Panc1 (cell line): ENCODE data around the gene SUCO. TPM values are rescaled to one million over a fixed set of nuclear protein-coding genes. Genes with fewer than 3 reads are reported as not detected.

Source experiments
- ATAC-seq: fragments of 200-7000 bp; cut with Tn5 transposase; 2 replicates; pipeline ENCODE4 v1.9.1; 2020; ENCODE audit warnings: mild to moderate bottlenecking, moderate library complexity
- BruUV-seq: library from RNA; stranded (reverse); fragments of 400-500 nt; replicated peaks from 2 replicates; lab custom pipeline; 2021; lab: Mats Ljungman, UMichigan
- CTCF ChIA-PET: fragments of 300-600 bp; sonication (Branson Sonifier 250); formaldehyde crosslinking; loops from one replicate; lab custom pipeline; 2022; ENCODE audit warnings: antibody characterized with exemption; lab: Charles Lee
- POLR2A ChIA-PET: fragments of 300-600 bp; sonication (Branson Sonifier 250); formaldehyde crosslinking; loops from one replicate; lab custom pipeline; 2022; ENCODE audit warnings: antibody characterized with exemption; lab: Charles Lee
- DNase-seq: peaks from one replicate; pipeline ENCODE4 v3.0.0-alpha.2; 2010; ENCODE audit warnings: low read depth, low spot score
- H3K27ac ChIP-seq: 2 replicates; pipeline ENCODE4 v1.5.1; 2011; ENCODE audit warnings: mild to moderate bottlenecking, low read length, inconsistent platforms
- H3K27me3 ChIP-seq: fragments of 200-500 bp; sonication (Bioruptor generic); 2 replicates; pipeline ENCODE4 v1.6.0; 2014; ENCODE audit warnings: low read length, inconsistent platforms; ENCODE audit not compliant: control insufficient read depth, insufficient read depth
- H3K36me3 ChIP-seq: fragments of 200-500 bp; sonication (Bioruptor generic); 2 replicates; pipeline ENCODE4 v1.5.1; 2014; ENCODE audit warnings: inconsistent platforms, mild to moderate bottlenecking, low read length, moderate library complexity; ENCODE audit not compliant: control insufficient read depth, insufficient read depth
- H3K4me1 ChIP-seq: 2 replicates; pipeline ENCODE4 v1.5.1; 2011; ENCODE audit warnings: inconsistent platforms, mild to moderate bottlenecking, low read length, moderate library complexity; ENCODE audit not compliant: control insufficient read depth, insufficient read depth
- H3K4me3 ChIP-seq, 2 experiments: 2 replicates each; pipeline ENCODE4 v1.5.1; 2011 to 2012; ENCODE audit warnings: low read depth in 2 of 2, low read length in 2 of 2, mild to moderate bottlenecking in 2 of 2, inconsistent platforms in 1 of 2, moderate library complexity in 1 of 2
- H3K9me3 ChIP-seq: fragments of 200-500 bp; sonication (Bioruptor generic); 2 replicates; pipeline ENCODE4 v1.5.1; 2014; ENCODE audit warnings: low read depth, mild to moderate bottlenecking, inconsistent platforms, low read length, moderate library complexity; ENCODE audit not compliant: control insufficient read depth, insufficient read depth
- POLR2AphosphoS5 ChIP-seq: IDR thresholded peaks from 2 replicates; pipeline ENCODE4 v1.6.1; 2012; ENCODE audit warnings: mild to moderate bottlenecking, low read depth, low read length, moderate library complexity
- SIN3A ChIP-seq: IDR thresholded peaks from 2 replicates; pipeline ENCODE4 v1.6.1; 2012; ENCODE audit warnings: low read depth, mild to moderate bottlenecking, low read length, moderate library complexity, borderline replicate concordance; ENCODE audit not compliant: insufficient read depth
- TCF7L2 ChIP-seq: IDR thresholded peaks from 2 replicates; pipeline ENCODE4 v1.6.1; 2011; ENCODE audit warnings: mild to moderate bottlenecking, low read depth, low read length, inconsistent platforms
- in situ Hi-C: cut with HindIII; loops from 2 replicates; pipeline ENCODE4 v1.10.0; 2016; ENCODE audit warnings: low sequenced_read_pairs, low pct_unique_long_range_greater_than_20kb
- intact Hi-C: fragments of 100-400 bp; cut with micrococcal nuclease; formaldehyde crosslinking; loops from one replicate; pipeline ENCODE4 v1.10.0; 2022; ENCODE audit not compliant: unreplicated experiment
- total RNA-seq: library from RNA; stranded (reverse); gene quantifications from one replicate; pipeline ENCODE4 v1.2.1, GENCODE V29; 2021; ENCODE audit not compliant: unreplicated experiment
- TF ChIP-seq, protein P1 (sequence below), 2 experiments: IDR thresholded peaks; 2 replicates each; pipeline ENCODE4 v1.6.1; 2011 to 2012; ENCODE audit warnings: low read depth in 2 of 2, control low read depth in 1 of 2, low read length in 1 of 2, mild to moderate bottlenecking in 1 of 2, moderate library complexity in 1 of 2; ENCODE audit not compliant: insufficient read depth in 1 of 2
- TF ChIP-seq, protein P2 (sequence below): fragments of 450-650 bp; IDR thresholded peaks from 2 replicates; pipeline ENCODE4 v1.5.1; 2017; ENCODE audit warnings: mild to moderate bottlenecking

Gene SUCO
- total RNA-seq, 1 experiment from 2014 or later: 31.3 TPM

DNA sequence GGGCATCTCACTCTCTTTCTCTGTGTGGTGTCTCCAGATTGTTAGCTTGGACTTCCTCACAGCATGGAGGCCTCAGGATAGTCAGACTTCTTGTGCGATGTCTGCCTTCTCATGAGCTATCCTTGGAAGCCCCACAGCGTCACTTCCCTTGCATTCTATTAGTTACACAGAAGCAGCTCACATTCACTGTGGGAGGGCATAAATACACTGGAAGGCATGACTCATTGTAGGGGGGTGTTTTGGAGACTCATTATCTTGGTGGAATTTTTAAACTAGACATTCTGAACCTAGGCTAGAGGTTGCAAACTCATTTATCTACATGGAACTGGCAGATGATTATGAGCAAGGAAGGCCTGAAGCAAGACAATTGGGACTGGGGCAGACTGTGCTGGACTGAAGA lies 104.6 kb downstream of the SUCO start:
- Histone ChIP-seq H3K4me1 (no peaks in the 10 kb centered on the region), H3K27me3 (no peaks in the 10 kb centered on the region), H3K27ac (no peak overlapping the region), H3K4me3 (no peak overlapping the region), H3K36me3 (no peaks in the 10 kb centered on the region), H3K9me3 (no peaks in the 10 kb centered on the region)
- CTCF ChIA-PET: no interaction called here
- POLR2A ChIA-PET: no interaction called here
- in situ Hi-C loops: no loop called here
- DNase-seq (no peak), ATAC-seq (no peak)
- BruUV-seq: no TSS peak
- intact Hi-C loops: no loop called here
- TF ChIP-seq POLR2AphosphoS5 (no peak), TCF7L2 (no peak), SIN3A (no peak)
- TF ChIP-seq, protein P1, sequence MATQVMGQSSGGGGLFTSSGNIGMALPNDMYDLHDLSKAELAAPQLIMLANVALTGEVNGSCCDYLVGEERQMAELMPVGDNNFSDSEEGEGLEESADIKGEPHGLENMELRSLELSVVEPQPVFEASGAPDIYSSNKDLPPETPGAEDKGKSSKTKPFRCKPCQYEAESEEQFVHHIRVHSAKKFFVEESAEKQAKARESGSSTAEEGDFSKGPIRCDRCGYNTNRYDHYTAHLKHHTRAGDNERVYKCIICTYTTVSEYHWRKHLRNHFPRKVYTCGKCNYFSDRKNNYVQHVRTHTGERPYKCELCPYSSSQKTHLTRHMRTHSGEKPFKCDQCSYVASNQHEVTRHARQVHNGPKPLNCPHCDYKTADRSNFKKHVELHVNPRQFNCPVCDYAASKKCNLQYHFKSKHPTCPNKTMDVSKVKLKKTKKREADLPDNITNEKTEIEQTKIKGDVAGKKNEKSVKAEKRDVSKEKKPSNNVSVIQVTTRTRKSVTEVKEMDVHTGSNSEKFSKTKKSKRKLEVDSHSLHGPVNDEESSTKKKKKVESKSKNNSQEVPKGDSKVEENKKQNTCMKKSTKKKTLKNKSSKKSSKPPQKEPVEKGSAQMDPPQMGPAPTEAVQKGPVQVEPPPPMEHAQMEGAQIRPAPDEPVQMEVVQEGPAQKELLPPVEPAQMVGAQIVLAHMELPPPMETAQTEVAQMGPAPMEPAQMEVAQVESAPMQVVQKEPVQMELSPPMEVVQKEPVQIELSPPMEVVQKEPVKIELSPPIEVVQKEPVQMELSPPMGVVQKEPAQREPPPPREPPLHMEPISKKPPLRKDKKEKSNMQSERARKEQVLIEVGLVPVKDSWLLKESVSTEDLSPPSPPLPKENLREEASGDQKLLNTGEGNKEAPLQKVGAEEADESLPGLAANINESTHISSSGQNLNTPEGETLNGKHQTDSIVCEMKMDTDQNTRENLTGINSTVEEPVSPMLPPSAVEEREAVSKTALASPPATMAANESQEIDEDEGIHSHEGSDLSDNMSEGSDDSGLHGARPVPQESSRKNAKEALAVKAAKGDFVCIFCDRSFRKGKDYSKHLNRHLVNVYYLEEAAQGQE (IDR thresholded peaks at IDR 0.05; ENCODE audit: insufficient read depth in 1 of 2, low read depth in 2 of 2, low read length in 1 of 2): no peak
- TF ChIP-seq, protein P2, sequence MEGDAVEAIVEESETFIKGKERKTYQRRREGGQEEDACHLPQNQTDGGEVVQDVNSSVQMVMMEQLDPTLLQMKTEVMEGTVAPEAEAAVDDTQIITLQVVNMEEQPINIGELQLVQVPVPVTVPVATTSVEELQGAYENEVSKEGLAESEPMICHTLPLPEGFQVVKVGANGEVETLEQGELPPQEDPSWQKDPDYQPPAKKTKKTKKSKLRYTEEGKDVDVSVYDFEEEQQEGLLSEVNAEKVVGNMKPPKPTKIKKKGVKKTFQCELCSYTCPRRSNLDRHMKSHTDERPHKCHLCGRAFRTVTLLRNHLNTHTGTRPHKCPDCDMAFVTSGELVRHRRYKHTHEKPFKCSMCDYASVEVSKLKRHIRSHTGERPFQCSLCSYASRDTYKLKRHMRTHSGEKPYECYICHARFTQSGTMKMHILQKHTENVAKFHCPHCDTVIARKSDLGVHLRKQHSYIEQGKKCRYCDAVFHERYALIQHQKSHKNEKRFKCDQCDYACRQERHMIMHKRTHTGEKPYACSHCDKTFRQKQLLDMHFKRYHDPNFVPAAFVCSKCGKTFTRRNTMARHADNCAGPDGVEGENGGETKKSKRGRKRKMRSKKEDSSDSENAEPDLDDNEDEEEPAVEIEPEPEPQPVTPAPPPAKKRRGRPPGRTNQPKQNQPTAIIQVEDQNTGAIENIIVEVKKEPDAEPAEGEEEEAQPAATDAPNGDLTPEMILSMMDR: no peak

DNA sequence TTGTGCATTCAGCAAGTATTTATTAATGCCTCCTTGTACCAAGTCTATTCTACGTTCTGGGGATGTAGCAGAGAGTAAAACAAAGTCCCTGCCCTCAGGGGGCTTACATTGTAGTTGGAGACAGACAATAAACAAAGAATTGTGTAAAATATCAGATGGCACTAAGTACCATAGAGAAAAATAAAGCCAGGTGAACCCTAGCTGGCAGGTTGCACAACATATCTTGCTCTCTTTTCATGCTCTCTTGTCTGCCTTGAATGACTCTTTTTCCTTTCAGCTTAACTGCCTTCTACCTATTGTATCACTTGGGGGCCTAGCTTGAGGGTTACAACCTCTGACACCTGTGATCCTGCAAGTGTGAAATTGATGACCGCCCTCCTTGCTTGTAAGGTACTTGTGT lies 105.3 kb downstream of the SUCO start:
- CTCF ChIA-PET: no interaction called here
- no peak for DNase-seq
- H3K27me3 ChIP-seq: no peaks in the 10 kb centered on the region
- BruUV-seq: no TSS peak
- H3K27ac ChIP-seq: no peak overlapping the region
- no peaks in the 10 kb centered on the region for H3K36me3 ChIP-seq
- no peak for ATAC-seq
- in situ Hi-C loops: no loop called here
- TF ChIP-seq SIN3A (no peak), TCF7L2 (no peak), POLR2AphosphoS5 (no peak)
- TF ChIP-seq, protein P2: no peak
- TF ChIP-seq, protein P1 (IDR thresholded peaks at IDR 0.05; ENCODE audit: insufficient read depth in 1 of 2, low read depth in 2 of 2, low read length in 1 of 2): no peak
- no peaks in the 10 kb centered on the region for H3K9me3 ChIP-seq
- H3K4me3 ChIP-seq: no peak overlapping the region
- POLR2A ChIA-PET: no interaction called here
- intact Hi-C loops: no loop called here
- no peaks in the 10 kb centered on the region for H3K4me1 ChIP-seq
